GM21717 (cell line): ENCODE data around the gene OAT.
"Not testable (repeated sequence)": the region's sequence is repeated elsewhere in the genome, so short reads cannot be mapped to it uniquely, and the experiment has no call there.

ENCODE experiments used
- ATAC-seq: cut with Tn5 transposase; IDR thresholded peaks from one replicate; pipeline ENCODE4 v1.9.1; 2021; ENCODE audit warnings: mild to moderate bottlenecking, moderate library complexity; ENCODE audit not compliant: unreplicated experiment

OAT gene

GRCh38 chr10:124380256-124380995 is 38.3 kb downstream of the OAT start:
- ATAC-seq: no peak

- no peak for ATAC-seq
Measured at GRCh38 chr10:124379609-124380193, 39.0 kb downstream of the OAT start.

- no peak for ATAC-seq
Measured at GRCh38 chr10:124378881-124379471, 39.7 kb downstream of the OAT start.

GRCh38 chr10:124378271-124378670 is 40.5 kb downstream of the OAT start:
- no peak for ATAC-seq

- ATAC-seq: no peak
Measured at GRCh38 chr10:124377101-124377500, 41.6 kb downstream of the OAT start.

- no peak for ATAC-seq
Measured at GRCh38 chr10:124376411-124376810, 42.3 kb downstream of the OAT start.

DNA sequence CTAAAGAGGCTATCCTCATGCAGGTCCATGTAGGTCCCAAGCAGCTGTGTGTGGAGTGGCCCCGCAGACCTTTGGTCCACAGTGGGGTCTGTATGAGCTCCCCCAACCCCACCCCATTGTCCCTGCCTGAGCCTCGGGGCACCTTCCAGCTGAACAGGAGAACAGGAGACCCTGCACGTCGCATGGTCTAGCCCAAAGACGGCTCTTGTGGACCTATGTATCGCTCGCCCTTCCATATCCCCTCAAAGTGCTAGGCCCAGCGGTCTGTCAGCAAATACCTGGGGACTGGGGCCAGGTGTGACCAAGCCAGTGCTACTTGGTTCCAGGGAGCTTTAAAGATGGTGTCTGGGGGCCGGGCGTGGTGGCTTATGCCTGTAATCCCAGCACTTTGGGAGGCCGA is 43.0 kb downstream of the OAT start:
- no peak for ATAC-seq

- no peak for ATAC-seq
Measured at GRCh38 chr10:124375353-124375614, 43.4 kb downstream of the OAT start.

- ATAC-seq: no peak
Measured at GRCh38 chr10:124374535-124375352, 44.0 kb downstream of the OAT start.

- ATAC-seq: no peak
Measured at GRCh38 chr10:124372899-124373298, 45.8 kb downstream of the OAT start.

GRCh38 chr10:124370426-124370825 is 48.3 kb downstream of the OAT start:
- ATAC-seq: no peak

- no peak for ATAC-seq
Measured at GRCh38 chr10:124369986-124370385, 48.7 kb downstream of the OAT start.

DNA sequence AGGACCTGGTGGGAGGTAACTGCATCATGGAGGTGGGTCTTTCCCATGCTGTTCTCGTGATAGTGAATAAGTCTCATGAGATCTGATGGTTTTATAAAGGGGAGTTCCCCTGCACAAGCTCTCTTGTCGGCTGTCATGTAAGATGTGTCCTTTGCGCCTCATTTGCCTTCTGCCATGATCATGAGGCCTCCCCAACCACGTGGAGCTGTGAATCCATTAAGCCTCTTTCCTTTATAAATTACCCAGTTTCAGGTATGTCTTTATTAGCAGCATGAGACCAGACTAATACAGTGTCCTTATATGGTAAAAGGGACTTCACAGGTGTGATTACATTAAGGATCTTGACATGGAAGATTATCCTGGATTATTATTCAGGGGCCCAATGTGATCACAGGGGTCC is 49.2 kb downstream of the OAT start:
- not testable (repeated sequence) for ATAC-seq

GRCh38 chr10:124369066-124369465 is 49.7 kb downstream of the OAT start:
- ATAC-seq: no peak

GRCh38 chr10:124367936-124368335 is 50.8 kb downstream of the OAT start:
- ATAC-seq: no peak

DNA sequence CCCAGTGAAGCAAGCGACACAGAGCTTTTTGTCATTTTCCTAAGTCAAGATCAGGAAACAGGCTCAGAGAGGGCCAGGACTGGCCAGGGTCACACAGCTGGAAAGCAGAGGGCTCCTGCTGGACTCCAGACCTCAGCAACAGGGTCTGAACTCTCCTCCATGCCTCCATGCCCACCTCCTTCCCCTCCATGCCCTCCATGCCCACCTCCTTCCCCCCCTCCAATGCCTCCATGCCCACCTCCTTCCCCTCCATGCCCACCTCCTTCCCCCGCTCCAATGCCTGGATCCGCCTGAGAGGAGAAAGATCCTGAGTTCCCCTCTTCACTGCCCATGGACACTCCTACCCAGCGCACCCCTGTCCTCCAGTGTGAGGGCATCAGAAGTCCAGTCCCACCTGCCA is 51.3 kb downstream of the OAT start:
- no peak for ATAC-seq

GRCh38 chr10:124366825-124367224 is 51.9 kb downstream of the OAT start:
- no peak for ATAC-seq

DNA sequence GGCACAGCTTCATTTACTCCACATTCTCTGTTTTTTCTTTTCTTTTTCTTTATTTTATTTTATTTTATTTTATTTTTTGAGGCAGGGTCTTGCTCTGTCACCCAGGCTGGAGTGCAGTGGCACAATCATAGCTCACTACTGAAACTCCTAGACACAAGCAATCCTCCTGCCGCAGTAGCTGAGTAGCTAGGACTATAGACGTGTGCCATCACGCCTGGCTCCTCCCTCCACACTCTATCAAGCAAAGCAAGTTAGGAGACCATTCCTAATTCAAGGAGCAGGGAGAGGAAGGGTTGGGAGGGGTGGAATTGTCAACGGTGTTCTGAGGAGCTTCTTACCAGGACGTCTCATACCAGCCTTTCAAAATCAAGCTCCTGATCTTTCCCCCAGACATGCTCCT is 52.4 kb downstream of the OAT start:
- no peak for ATAC-seq

DNA sequence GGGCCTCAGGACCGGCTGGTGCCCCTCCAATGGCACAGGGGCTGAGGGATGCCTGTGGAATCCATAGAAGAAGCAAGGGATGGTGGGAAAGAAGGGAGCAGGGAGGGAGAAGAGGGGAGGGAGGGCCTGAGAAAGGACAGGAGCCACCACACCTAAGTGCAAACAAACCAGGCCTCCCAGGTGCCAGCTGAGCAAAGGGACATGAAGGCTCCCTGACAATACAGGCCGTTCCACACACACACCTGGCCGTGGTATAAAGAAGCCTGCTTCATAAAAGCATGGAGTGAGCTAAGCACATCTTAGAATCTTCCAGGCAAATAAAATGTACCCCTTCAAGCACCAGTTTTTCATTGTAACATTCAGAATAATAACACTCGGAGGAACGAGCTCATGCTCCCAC is 54.0 kb downstream of the OAT start:
- no peak for ATAC-seq

DNA sequence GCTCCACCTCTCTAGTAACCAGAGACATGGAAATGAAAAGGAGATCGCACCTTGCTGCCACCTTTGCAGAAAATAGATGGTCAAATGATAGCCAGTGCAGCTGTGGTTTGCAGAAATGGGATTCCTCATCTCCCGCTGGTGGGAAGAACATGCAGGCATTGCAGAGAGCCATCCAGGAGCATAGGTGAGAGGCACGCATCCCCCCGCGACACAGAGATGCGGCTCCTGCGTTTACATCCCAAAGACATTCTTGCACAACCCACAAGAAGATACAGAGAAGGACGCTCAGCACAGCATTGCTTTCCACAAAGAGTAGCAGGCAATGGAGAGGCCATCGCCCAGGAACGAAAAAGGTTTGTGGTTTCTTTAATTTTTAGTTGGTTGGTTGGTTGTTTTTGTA is 56.2 kb downstream of the OAT start:
- no peak for ATAC-seq

- ATAC-seq: no peak
Measured at GRCh38 chr10:124359336-124359832, 59.3 kb downstream of the OAT start.

DNA sequence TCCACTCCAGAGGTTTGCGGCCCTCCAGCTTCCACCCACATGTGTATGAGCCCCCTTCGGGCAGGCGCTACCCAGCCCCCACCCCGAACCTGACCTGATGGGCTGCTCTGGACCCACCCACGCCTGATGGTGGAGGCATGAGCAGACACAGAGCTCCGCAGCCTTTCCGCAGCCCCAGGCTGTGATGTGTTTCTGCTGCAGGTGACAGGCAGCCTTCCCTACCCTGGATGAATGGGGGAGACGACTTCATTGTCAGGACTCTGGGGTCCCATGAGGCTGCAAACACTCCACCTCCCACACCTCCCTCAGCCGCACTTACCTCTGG is 61.2 kb downstream of the OAT start:
- ATAC-seq: no peak
